SJSA1 (cell line): ENCODE data around the gene DBN1. TPM values are rescaled to one million over a fixed set of nuclear protein-coding genes. Genes with fewer than 3 reads are reported as not detected.
A peak's percentile ranks its signal among the peaks of the same experiment; 100 is the strongest.

Source experiments
- DNase-seq, 2 experiments: peaks; one replicate each; pipeline ENCODE4 v3.0.0-alpha.2; 2015 to 2020; ENCODE audit warnings: low spot score in 2 of 2, low read depth in 1 of 2
- H3K27ac ChIP-seq: fragments of 250-450 bp; sonication (Bioruptor Pico); 2 replicates; pipeline ENCODE4 v1.5.1; 2020; ENCODE audit warnings: mild to moderate bottlenecking, moderate library complexity
- H3K27me3 ChIP-seq: fragments of 250-450 bp; sonication (Bioruptor Pico); replicated peaks from 2 replicates; pipeline ENCODE4 v1.5.1; 2020; ENCODE audit warnings: mild to moderate bottlenecking, moderate library complexity
- H3K36me3 ChIP-seq: fragments of 250-450 bp; sonication (Bioruptor Pico); 2 replicates; pipeline ENCODE4 v1.5.1; 2020; ENCODE audit warnings: mild to moderate bottlenecking
- H3K4me1 ChIP-seq: fragments of 250-450 bp; sonication (Bioruptor Pico); replicated peaks from 2 replicates; pipeline ENCODE4 v1.6.1; 2021; ENCODE audit warnings: mild to moderate bottlenecking
- H3K4me3 ChIP-seq: fragments of 250-450 bp; sonication (Bioruptor Pico); 2 replicates; pipeline ENCODE4 v1.5.1; 2020; ENCODE audit warnings: mild to moderate bottlenecking
- H3K9me3 ChIP-seq: fragments of 250-450 bp; sonication (Bioruptor Pico); replicated peaks from 2 replicates; pipeline ENCODE4 v1.5.1; 2020; ENCODE audit warnings: mild to moderate bottlenecking
- total RNA-seq: library from RNA; depleted of rRNA; stranded (reverse); fragments of >200 nt; shearing (Covaris generic); gene quantifications from 2 replicates; pipeline ENCODE4 v1.2.3, GENCODE V29; 2014

The DBN1 gene
- total RNA-seq, 1 experiment from 2014 or later: 147 TPM

- peaks cover 81% of the 10 kb centered on the region for H3K36me3 ChIP-seq
- H3K4me3 ChIP-seq: no peak overlapping the region
- peak overlapping the region; percentile 11; the same call in 1 of the 2 replicates for H3K27ac ChIP-seq
- H3K4me1 ChIP-seq: peaks cover 46% of the 10 kb centered on the region
- no peaks in the 10 kb centered on the region for H3K27me3 ChIP-seq
- no peak for DNase-seq
- no peaks in the 10 kb centered on the region for H3K9me3 ChIP-seq
Measured at GRCh38 chr5:177468685-177469628, 4.5 kb downstream of the DBN1 start.

- Histone ChIP-seq H3K36me3 (peaks cover 86% of the 10 kb centered on the region), H3K27ac (no peak overlapping the region), H3K9me3 (no peaks in the 10 kb centered on the region), H3K4me1 (peaks cover 46% of the 10 kb centered on the region), H3K4me3 (no peak overlapping the region), H3K27me3 (no peaks in the 10 kb centered on the region)
- DNase-seq: no peak
Measured at GRCh38 chr5:177468329-177468684, 5.1 kb downstream of the DBN1 start.

- Histone ChIP-seq H3K27me3 (no peaks in the 10 kb centered on the region), H3K27ac (no peak overlapping the region), H3K9me3 (no peaks in the 10 kb centered on the region), H3K36me3 (peaks cover 84% of the 10 kb centered on the region), H3K4me1 (peaks cover 43% of the 10 kb centered on the region), H3K4me3 (no peak overlapping the region)
- no peak for DNase-seq
Measured at GRCh38 chr5:177467436-177467835, 6.0 kb downstream of the DBN1 start.

- H3K36me3 ChIP-seq: peaks cover 79% of the 10 kb centered on the region
- no peaks in the 10 kb centered on the region for H3K9me3 ChIP-seq
- H3K4me1 ChIP-seq: peaks cover 42% of the 10 kb centered on the region
- H3K27me3 ChIP-seq: no peaks in the 10 kb centered on the region
- DNase-seq: no peak
- no peak overlapping the region for H3K4me3 ChIP-seq
- H3K27ac ChIP-seq: no peak overlapping the region
Measured at GRCh38 chr5:177466861-177467260, 6.6 kb downstream of the DBN1 start.

- Histone ChIP-seq H3K9me3 (no peaks in the 10 kb centered on the region), H3K27ac (no peak overlapping the region), H3K36me3 (peaks cover 76% of the 10 kb centered on the region), H3K27me3 (no peaks in the 10 kb centered on the region), H3K4me3 (no peak overlapping the region), H3K4me1 (peaks cover 24% of the 10 kb centered on the region)
- DNase-seq: no peak
Measured at GRCh38 chr5:177465044-177465443, 8.4 kb downstream of the DBN1 start.

GRCh38 chr5:177462021-177462670 is 11.3 kb downstream of the DBN1 start:
- H3K9me3 ChIP-seq: no peaks in the 10 kb centered on the region
- no peak overlapping the region for H3K4me3 ChIP-seq
- H3K36me3 ChIP-seq: peaks cover 77% of the 10 kb centered on the region
- H3K4me1 ChIP-seq: peaks cover 6% of the 10 kb centered on the region
- no peak overlapping the region for H3K27ac ChIP-seq
- H3K27me3 ChIP-seq: no peaks in the 10 kb centered on the region
- DNase-seq: no peak

GRCh38 chr5:177459819-177460628 is 13.4 kb downstream of the DBN1 start:
- DNase-seq: no peak
- Histone ChIP-seq H3K36me3 (peaks cover 62% of the 10 kb centered on the region), H3K4me3 (no peak overlapping the region), H3K9me3 (no peaks in the 10 kb centered on the region), H3K27me3 (no peaks in the 10 kb centered on the region), H3K4me1 (peaks cover 19% of the 10 kb centered on the region), H3K27ac (no peak overlapping the region)

GRCh38 chr5:177459357-177459756 is 14.1 kb downstream of the DBN1 start:
- no peak overlapping the region for H3K4me3 ChIP-seq
- no peak overlapping the region for H3K27ac ChIP-seq
- no peak for DNase-seq
- H3K36me3 ChIP-seq: peaks cover 64% of the 10 kb centered on the region
- H3K9me3 ChIP-seq: peaks cover 2% of the 10 kb centered on the region; the same call in 1 of the 2 replicates
- peaks cover 25% of the 10 kb centered on the region for H3K4me1 ChIP-seq
- no peaks in the 10 kb centered on the region for H3K27me3 ChIP-seq

- H3K4me1 ChIP-seq: peaks cover 30% of the 10 kb centered on the region
- H3K4me3 ChIP-seq: no peak overlapping the region
- H3K36me3 ChIP-seq: peaks cover 64% of the 10 kb centered on the region
- H3K27me3 ChIP-seq: no peaks in the 10 kb centered on the region
- peaks cover 2% of the 10 kb centered on the region; the same call in 1 of the 2 replicates for H3K9me3 ChIP-seq
- no peak for DNase-seq
- no peak overlapping the region for H3K27ac ChIP-seq
Measured at GRCh38 chr5:177458912-177459350, 14.5 kb downstream of the DBN1 start.

- peaks cover 32% of the 10 kb centered on the region for H3K4me1 ChIP-seq
- peaks cover 56% of the 10 kb centered on the region for H3K36me3 ChIP-seq
- H3K4me3 ChIP-seq: no peak overlapping the region
- no peak for DNase-seq
- peaks cover 2% of the 10 kb centered on the region; the same call in 1 of the 2 replicates for H3K9me3 ChIP-seq
- no peaks in the 10 kb centered on the region for H3K27me3 ChIP-seq
- peak overlapping the region; percentile 72 for H3K27ac ChIP-seq
Measured at GRCh38 chr5:177457852-177458681, 15.4 kb downstream of the DBN1 start.

GRCh38 chr5:177456976-177457851 is 16.2 kb downstream of the DBN1 start:
- Histone ChIP-seq H3K9me3 (peaks cover 2% of the 10 kb centered on the region; the same call in 1 of the 2 replicates), H3K4me3 (no peak overlapping the region), H3K36me3 (peaks cover 54% of the 10 kb centered on the region), H3K4me1 (peaks cover 28% of the 10 kb centered on the region), H3K27ac (no peak overlapping the region), H3K27me3 (no peaks in the 10 kb centered on the region)
- DNase-seq: peak; percentile 90 to 97

GRCh38 chr5:177456591-177456964 is 16.9 kb downstream of the DBN1 start:
- Histone ChIP-seq H3K27me3 (no peaks in the 10 kb centered on the region), H3K9me3 (peaks cover 2% of the 10 kb centered on the region; the same call in 1 of the 2 replicates), H3K4me1 (peaks cover 27% of the 10 kb centered on the region), H3K36me3 (peaks cover 51% of the 10 kb centered on the region), H3K27ac (no peak overlapping the region), H3K4me3 (no peak overlapping the region)
- DNase-seq: no peak
